ENCODE results near the gene RBM34.

The RBM34 gene

GRCh38 chr1:235151033-235151432 lies 10.0 kb downstream of the RBM34 start:
- no peak for DNase-seq

- no peak for DNase-seq
Measured at GRCh38 chr1:235149824-235150223, 11.2 kb downstream of the RBM34 start.

DNA sequence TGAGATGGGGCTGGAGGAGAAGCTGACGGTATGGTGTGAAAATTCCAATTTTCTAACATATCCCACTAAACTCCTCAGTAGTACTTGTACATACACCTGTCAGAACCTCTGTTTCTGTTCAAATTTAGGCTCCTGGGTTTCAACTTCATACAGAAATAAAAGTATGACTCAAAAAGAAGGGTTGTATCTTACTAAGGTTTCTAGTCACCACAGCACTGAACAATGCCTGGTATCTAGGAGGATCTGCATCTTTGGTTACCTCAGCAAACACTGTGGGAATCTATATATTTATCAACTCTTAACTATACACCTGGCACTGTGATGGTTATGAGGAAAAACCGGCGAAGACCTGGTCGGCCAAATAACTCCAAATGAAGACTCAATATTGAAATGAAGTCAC lies 13.8 kb downstream of the RBM34 start:
- no peak for DNase-seq

DNA sequence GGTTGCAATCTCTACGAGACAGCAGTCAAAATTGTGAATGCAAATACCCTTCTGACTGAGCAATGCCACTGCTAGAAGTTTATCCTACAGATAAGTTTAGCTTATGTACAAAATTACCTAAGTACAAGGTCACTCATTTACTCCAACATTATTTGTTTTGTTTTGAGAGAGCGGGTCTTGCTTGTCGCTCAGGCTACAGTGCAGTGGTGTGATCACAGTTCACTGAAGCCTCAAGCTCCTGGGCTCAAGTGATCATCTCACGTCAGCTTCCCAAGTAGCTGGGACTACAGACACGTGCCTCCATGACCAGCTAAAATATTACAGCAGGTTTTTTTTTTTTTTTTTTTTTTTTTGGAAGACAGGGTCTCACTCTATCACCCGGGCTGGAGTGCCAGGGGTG lies 15.4 kb downstream of the RBM34 start:
- DNase-seq: no peak

- DNase-seq: no peak
Measured at GRCh38 chr1:235142991-235143390, 18.1 kb downstream of the RBM34 start.

GRCh38 chr1:235139315-235139714 lies 21.7 kb downstream of the RBM34 start:
- DNase-seq: no peak

GRCh38 chr1:235138821-235139220 lies 22.2 kb downstream of the RBM34 start:
- no peak for DNase-seq

DNA sequence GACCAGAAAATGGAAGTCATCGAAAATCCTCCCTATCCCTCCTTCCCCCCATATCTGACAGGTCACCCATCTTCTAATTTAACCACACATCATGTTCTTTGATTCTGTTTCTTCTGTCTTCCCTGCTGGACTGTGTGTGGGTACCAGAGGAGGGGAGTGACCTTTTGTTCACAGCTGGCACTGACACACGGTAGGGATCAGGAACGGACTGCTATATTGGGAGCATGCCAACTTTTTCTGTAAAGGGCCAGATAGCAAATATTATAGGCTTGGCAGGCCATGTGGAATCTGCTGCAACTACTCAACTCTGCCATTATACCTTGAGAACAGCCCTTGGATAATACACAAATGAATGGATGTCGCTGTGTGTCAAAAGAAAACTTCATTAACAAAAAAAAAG lies 24.9 kb downstream of the RBM34 start:
- DNase-seq: no peak

DNA sequence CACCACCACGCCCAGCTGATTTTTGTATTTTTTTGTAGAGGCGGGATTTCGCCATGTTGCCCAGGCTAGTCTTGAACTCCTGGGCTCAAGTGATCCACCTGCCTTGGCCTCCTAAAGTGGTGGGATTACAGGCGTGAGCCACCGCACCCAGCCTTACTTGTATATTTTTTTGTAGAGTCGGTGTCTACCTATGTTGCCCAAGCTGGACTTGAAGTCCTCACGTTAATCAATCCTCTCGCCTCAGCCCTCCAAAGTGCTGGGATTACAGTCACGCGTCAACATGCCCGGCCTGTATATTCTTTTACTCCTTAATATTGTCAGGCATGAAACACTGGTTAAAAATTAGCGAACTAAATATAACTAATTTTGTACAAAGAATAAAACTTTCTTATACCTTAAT lies 26.9 kb downstream of the RBM34 start:
- no peak for DNase-seq

DNA sequence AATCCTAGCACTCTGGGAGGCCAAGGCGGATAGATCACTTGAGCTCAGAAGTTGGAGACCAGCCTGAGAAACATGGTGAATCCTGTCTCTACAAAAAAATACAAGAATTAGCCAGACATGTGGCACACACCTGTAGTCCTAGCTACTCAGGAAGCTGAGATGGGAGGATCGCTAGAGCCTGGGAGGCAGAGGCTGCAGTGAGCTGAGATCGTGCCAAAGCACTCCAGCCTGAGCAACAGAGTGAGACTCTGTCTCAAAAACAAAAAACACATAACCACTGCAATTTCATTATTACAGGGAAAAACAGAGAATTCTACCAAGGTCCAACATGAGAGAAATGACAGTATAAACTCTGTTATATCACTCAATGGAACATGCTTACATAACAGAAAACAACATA lies 28.0 kb downstream of the RBM34 start:
- DNase-seq: no peak

GRCh38 chr1:235131961-235132360 lies 29.1 kb downstream of the RBM34 start:
- DNase-seq: no peak

DNA sequence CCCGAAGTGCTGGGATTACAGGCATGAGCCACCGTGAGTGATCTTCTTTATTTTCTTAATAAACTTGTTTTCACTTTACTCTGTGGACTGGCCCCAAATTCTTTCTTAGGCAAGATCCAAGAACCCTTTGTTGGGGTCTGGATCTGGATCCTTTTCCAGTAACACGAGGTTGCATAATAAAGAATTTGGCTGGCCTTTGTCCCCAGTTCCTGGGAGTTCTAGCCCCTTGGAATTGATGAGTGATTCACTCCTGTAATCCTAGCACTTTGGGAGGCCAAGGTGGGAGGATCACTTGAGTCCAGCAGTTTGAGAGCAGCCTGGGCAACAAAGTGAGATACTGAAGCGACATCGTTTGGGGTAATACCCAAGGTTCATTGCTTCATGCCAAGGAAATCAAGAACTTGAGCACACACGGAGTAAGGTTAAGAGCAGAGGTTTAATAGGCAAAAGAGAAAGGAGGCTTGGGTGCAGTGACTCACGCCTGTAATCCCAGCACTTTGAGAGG lies 30.2 kb downstream of the RBM34 start:
- no peak for DNase-seq

DNA sequence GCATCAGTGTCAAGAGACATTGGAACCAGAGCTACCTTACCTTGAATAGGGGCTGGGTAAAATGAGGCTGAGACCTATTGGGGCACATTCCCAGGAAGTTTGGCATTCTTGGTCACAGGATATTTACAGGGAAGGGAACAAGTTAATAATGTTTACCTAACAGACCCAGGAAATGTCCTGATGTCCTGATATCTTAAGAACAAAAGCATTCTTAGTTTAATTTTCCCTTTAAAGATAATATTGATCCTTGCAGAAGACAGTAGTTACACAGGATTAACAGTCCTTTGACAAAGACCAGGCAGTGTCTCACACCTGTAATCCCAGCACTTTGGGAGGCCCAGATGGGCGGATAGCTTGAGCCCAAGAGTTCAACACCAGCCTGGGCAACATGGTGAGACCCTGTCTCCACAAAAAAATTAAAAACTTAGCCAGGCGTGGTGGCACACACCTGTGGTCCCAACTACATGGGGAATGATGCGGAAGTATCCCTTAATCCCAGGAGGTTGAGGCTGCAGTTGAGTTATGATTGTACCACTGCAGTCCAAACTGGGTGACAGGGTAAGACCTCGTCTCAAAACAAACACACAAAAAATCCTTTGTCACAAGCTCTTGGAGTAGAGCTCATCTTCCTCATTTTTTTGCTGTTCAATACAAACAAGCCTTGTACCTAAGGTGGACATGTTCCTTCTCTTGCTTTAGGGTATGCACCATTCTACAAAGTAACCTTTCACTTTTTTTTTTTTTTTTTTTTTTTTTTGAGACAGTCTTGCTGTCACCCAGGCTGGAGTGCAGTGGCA lies 31.1 kb downstream of the RBM34 start:
- DNase-seq: no peak

DNA sequence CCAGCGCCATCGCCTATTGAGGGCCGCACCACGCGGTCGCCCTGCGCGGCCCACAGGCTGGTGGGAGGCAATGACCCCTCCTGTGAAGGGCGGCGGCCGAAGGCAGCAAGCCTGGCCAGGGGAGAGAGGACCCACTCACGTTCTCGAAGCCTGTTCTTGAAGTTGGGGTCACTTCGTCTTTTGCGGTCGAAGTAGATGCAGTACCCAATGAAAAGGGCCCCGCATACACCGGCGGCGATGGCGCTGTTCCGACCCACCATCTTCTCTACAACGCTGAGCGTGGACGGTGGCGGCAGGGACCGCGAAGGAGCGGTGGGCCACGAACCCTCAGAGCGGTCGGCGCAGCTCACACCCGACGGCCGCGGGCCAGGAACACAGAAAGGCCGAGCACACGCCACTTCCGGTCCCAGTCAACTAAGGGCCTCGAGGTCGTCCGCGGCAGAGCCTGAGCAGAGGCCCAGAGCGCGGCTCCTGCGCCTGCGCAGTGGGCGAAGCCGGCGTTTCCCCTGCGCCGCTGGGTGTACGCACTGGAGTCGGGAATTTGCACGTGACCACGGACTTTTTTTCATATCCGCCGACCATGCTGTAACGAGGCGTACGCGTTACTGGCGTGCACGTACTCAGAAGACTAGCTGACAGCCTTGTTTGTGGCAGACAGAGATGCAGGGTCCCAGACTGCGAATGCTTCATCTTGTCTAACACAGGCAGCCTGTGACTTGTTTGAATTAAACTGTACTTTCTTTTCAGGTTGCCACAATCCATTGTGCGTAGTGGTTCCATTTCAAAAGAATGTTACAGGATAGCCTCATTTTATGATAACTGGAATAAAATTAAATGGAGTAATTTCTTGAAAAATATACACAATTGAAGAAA lies 32.4 kb downstream of the RBM34 start, which contains the start of gene TOMM20:
Gene TOMM20, minus strand, starts transcription at position 382 of the 873 bp plus-strand sequence. Its CDS starts 122 bp downstream, at position 260.
- DNase-seq: peak; percentile 94

DNA sequence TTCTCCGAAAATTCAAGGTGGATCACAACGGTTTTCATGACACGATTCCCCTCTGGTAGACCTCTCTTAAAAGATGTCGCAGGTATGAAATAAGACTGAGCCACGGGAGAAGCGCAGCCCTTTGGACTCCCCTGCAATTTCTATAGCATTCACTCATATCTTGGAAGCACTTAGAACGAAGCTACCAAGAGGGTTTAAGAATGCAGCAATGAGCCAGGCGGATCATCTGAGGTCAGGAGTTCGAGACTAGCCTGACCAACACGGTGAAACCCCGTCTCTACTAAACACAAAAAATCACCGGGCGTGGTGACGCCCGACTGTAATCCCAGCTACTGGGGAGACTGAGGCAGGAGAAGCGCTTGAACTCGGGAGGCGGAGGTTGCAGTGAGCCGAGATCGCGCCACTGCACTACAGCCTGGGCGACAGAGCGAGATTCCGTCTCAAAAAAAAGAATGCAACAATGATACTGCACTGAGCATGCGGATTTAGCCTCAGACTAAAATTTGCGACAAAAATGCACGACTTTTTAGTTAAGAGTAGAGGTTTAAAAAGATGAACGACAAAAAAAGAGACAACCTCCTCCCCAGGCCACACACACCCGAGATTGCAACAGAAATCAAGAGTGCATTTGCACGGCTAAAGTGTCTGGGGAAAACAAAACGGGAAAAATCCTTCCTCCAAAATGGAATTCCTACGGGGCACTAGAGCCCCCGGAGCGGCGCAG lies 33.2 kb downstream of the RBM34 start:
- no peak for DNase-seq

- DNase-seq: no peak
Measured at GRCh38 chr1:235127203-235127602, 33.8 kb downstream of the RBM34 start.

DNA sequence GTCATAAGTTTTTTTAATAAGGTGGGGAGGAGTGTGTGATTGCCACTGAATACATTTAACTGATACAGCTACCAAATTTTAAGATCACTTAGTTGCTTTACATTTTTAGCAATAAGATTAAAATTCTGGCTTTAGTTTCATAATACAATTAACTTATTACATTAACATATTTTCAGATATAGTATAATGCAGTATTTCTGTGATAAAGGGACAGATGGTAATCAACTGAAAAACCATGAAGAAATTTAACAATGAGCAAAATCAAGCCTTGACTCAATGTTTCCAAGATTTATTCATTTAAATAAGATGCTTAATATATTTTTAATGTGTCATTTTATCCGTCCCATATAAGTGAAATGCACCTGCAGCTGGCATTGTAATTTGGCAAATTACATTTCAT lies 36.4 kb downstream of the RBM34 start:
- no peak for DNase-seq

DNA sequence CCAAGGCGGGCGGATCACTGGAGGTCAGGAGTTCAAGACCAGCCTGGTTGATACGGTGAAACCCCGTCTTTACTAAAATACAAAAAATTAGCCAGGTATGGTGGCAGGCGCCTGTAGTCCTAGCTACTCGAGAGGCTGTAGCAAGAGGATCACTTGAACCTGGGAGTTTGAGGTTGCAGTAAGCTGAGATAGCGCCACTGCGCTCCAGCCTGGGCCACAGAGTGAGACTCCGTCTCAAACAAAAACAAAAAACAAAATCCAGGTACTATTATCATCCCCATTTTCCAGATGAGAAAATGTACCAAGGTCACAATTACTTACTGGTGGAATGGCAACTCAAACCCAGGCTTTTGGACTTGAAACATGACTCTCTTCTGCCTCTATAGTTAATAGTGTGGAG lies 36.9 kb downstream of the RBM34 start:
- no peak for DNase-seq

- DNase-seq: no peak
Measured at GRCh38 chr1:235122348-235122747, 38.7 kb downstream of the RBM34 start.

- DNase-seq: no peak
Measured at GRCh38 chr1:235113183-235113917, 47.7 kb downstream of the RBM34 start.

GRCh38 chr1:235112297-235113182 lies 48.5 kb downstream of the RBM34 start:
- DNase-seq: no peak
